ENCODE measurements around the gene ZFC3H1.

- TF ChIP-seq EZH2 (IDR thresholded peaks at IDR 0.05) (no peak), CEBPB (IDR thresholded peaks at IDR 0.05; ENCODE audit: low read depth) (no peak), POLR2AphosphoS5 (IDR thresholded peaks at IDR 0.05; ENCODE audit: low read depth, low read length) (no peak), POLR2A (IDR thresholded peaks at IDR 0.05; ENCODE audit: borderline replicate concordance, extremely low read depth, insufficient read depth, insufficient read length) (no peak), TCF7L2 (IDR thresholded peaks at IDR 0.05; ENCODE audit: borderline replicate concordance, extremely low read depth, insufficient read depth, insufficient read length) (no peak), ZFX (IDR thresholded peaks at IDR 0.05) (no peak), EGR1 (IDR thresholded peaks at IDR 0.05; ENCODE audit: low read depth) (no peak), CTCF (IDR thresholded peaks at IDR 0.05 in 2 of 3, conservative IDR thresholded peaks at IDR 0.05 in 1 of 3; ENCODE audit: borderline replicate concordance in 1 of 3, insufficient read depth in 1 of 3, low read depth in 2 of 3, low read length in 2 of 3) (no peak), REST (IDR thresholded peaks at IDR 0.05; ENCODE audit: low read depth) (no peak), EZH2phosphoT487 (IDR thresholded peaks at IDR 0.05; ENCODE audit: borderline replicate concordance) (no peak), MAX (IDR thresholded peaks at IDR 0.05) (no peak), RAD21 (IDR thresholded peaks at IDR 0.05; ENCODE audit: low read depth) (no peak), ATF3 (IDR thresholded peaks at IDR 0.05) (no peak), SP1 (IDR thresholded peaks at IDR 0.05; ENCODE audit: low read depth) (no peak)
Measured at GRCh38 chr12:71694099-71694820, 30.6 kb upstream of the ZFC3H1 start.

All from HCT116 (cell line).